MM.1S (cell line): ENCODE data around the gene MAGEB1.

Experiments used
- DNase-seq: peaks from one replicate; pipeline ENCODE4 v3.0.0-alpha.2; 2015
- H2AFZ ChIP-seq: fragments of 300-600 bp; sonication (generic); 2 replicates; pipeline ENCODE4 v1.6.0; 2016; ENCODE audit warnings: antibody characterized with exemption, low read length
- H3F3A ChIP-seq: fragments of 300-600 bp; sonication (generic); 2 replicates; pipeline ENCODE4 v1.6.1; 2016; ENCODE audit warnings: mild to moderate bottlenecking, antibody characterized with exemption, low read length, moderate library complexity, mixed read lengths; ENCODE audit not compliant: insufficient read depth
- H3K27ac ChIP-seq: fragments of 300-600 bp; sonication (generic); 2 replicates; pipeline ENCODE4 v1.5.1; 2016; ENCODE audit warnings: mild to moderate bottlenecking, low read length
- H3K27me3 ChIP-seq: fragments of 300-600 bp; sonication (generic); replicated peaks from 2 replicates; pipeline ENCODE4 v1.6.0; 2016; ENCODE audit warnings: low read length; ENCODE audit not compliant: insufficient read depth
- H3K36me3 ChIP-seq: fragments of 300-600 bp; sonication (generic); replicated peaks from 2 replicates; pipeline ENCODE4 v1.6.1; 2016; ENCODE audit warnings: mild to moderate bottlenecking, low read length, mixed read lengths; ENCODE audit not compliant: insufficient read depth
- H3K4me1 ChIP-seq: fragments of 300-600 bp; sonication (generic); 2 replicates; pipeline ENCODE4 v1.6.1; 2016; ENCODE audit warnings: low read length, mixed read lengths
- H3K4me2 ChIP-seq: fragments of 300-600 bp; sonication (generic); 2 replicates; pipeline ENCODE4 v1.6.0; 2016; ENCODE audit warnings: low read depth, low read length
- H3K4me3 ChIP-seq: fragments of 300-600 bp; sonication (generic); 2 replicates; pipeline ENCODE4 v1.5.1; 2016; ENCODE audit warnings: low read length, mixed read lengths
- H3K79me2 ChIP-seq: fragments of 300-600 bp; sonication (generic); 2 replicates; pipeline ENCODE4 v1.6.1; 2016; ENCODE audit warnings: mixed run types, low read length, mixed read lengths
- H3K9ac ChIP-seq: fragments of 300-600 bp; sonication (generic); 2 replicates; pipeline ENCODE4 v1.6.1; 2016; ENCODE audit warnings: low read length, mixed read lengths
- H3K9me2 ChIP-seq: fragments of 300-600 bp; sonication (generic); replicated peaks from 2 replicates; pipeline ENCODE4 v1.6.1; 2016; ENCODE audit warnings: mild to moderate bottlenecking, low read length, mixed read lengths; ENCODE audit not compliant: insufficient read depth
- H3K9me3 ChIP-seq: fragments of 300-600 bp; sonication (generic); replicated peaks from 2 replicates; pipeline ENCODE4 v1.6.1; 2016; ENCODE audit warnings: mild to moderate bottlenecking, low read length, mixed read lengths; ENCODE audit not compliant: insufficient read depth
- H4K20me1 ChIP-seq: fragments of 300-600 bp; sonication (generic); 2 replicates; pipeline ENCODE4 v1.6.1; 2016; ENCODE audit warnings: mild to moderate bottlenecking, low read length, moderate library complexity, mixed read lengths; ENCODE audit not compliant: insufficient read depth
- CTCF ChIP-seq: fragments of 300-600 bp; sonication (generic); IDR thresholded peaks from 2 replicates; pipeline ENCODE4 v1.5.1; 2016; ENCODE audit warnings: antibody characterized with exemption, low read length, mixed read lengths
- EZH2 ChIP-seq: fragments of 300-600 bp; sonication (generic); optimal IDR thresholded peaks from 2 replicates; pipeline ENCODE3; 2017; ENCODE audit warnings: low read depth, mild to moderate bottlenecking, antibody characterized with exemption, low read length, mixed read lengths
- EZH2phosphoT487 ChIP-seq: fragments of 300-600 bp; sonication (generic); IDR thresholded peaks from 2 replicates; pipeline ENCODE4 v1.6.1; 2018; ENCODE audit warnings: antibody characterized with exemption, low read length

The MAGEB1 gene

GRCh38 chrX:30241724-30242415 is 5.1 kb upstream of the MAGEB1 start, which contains the start of gene MAGEB4:
Gene MAGEB4, plus strand, starts transcription at chrX:30242000. Its CDS starts 136 bp downstream, at chrX:30242136.
- Histone ChIP-seq H3K9me3 (no peaks in the 10 kb centered on the region), H3K27ac (no peak within 1 kb of the TSS), H3K9ac (no peak within 1 kb of the TSS), H3K36me3 (no peaks in the 10 kb centered on the region), H3K27me3 (no peaks in the 10 kb centered on the region), H3K4me3 (no peak within 1 kb of the TSS), H3K4me2 (no peak within 1 kb of the TSS), H2AFZ (no peak within 1 kb of the TSS), H3K79me2 (no peaks in the 10 kb centered on the region), H3F3A (no peaks in the 10 kb centered on the region), H3K9me2 (no peaks in the 10 kb centered on the region), H3K4me1 (no peaks in the 10 kb centered on the region), H4K20me1 (no peaks in the 10 kb centered on the region)
- TF ChIP-seq EZH2phosphoT487 (no peak), CTCF (no peak), EZH2 (no peak)
- no peak for DNase-seq

GRCh38 chrX:30248854-30249253 is 1.9 kb downstream of the MAGEB1 start:
- no peak overlapping the region for H3K4me2 ChIP-seq
- H3K36me3 ChIP-seq: no peaks in the 10 kb centered on the region
- H3K27ac ChIP-seq: no peak overlapping the region
- no peak overlapping the region for H3K4me3 ChIP-seq
- no peaks in the 10 kb centered on the region for H3K9me3 ChIP-seq
- H3K79me2 ChIP-seq: no peaks in the 10 kb centered on the region
- H3K9ac ChIP-seq: no peak overlapping the region
- H3K9me2 ChIP-seq: no peaks in the 10 kb centered on the region
- TF ChIP-seq EZH2 (no peak), EZH2phosphoT487 (no peak), CTCF (no peak)
- DNase-seq: no peak
- no peaks in the 10 kb centered on the region for H4K20me1 ChIP-seq
- H3K4me1 ChIP-seq: no peaks in the 10 kb centered on the region
- H3K27me3 ChIP-seq: no peaks in the 10 kb centered on the region
- no peak overlapping the region for H2AFZ ChIP-seq
- H3F3A ChIP-seq: no peaks in the 10 kb centered on the region

- Histone ChIP-seq H3K9me2 (no peaks in the 10 kb centered on the region), H3K9ac (no peak overlapping the region), H3K9me3 (no peaks in the 10 kb centered on the region), H3K79me2 (no peaks in the 10 kb centered on the region), H3K4me2 (no peak overlapping the region), H4K20me1 (no peaks in the 10 kb centered on the region), H3K36me3 (no peaks in the 10 kb centered on the region), H3K4me1 (no peaks in the 10 kb centered on the region), H3F3A (no peaks in the 10 kb centered on the region), H2AFZ (no peak overlapping the region), H3K4me3 (no peak overlapping the region), H3K27ac (no peak overlapping the region), H3K27me3 (no peaks in the 10 kb centered on the region)
- no peak for DNase-seq
- TF ChIP-seq EZH2 (no peak), EZH2phosphoT487 (no peak), CTCF (no peak)
Measured at GRCh38 chrX:30253257-30253656, 6.3 kb downstream of the MAGEB1 start.
